B cell (primary cell): ENCODE data around the gene AKIP1.

Source experiments
- EZH2 ChIP-seq: IDR thresholded peaks from 2 replicates; pipeline ENCODE4 v1.6.1; 2012; ENCODE audit warnings: borderline replicate concordance, low read depth, mild to moderate bottlenecking, moderate library complexity, low read length; ENCODE audit not compliant: insufficient read depth, poor library complexity, severe bottlenecking
- TF ChIP-seq, protein P1 (sequence below): fragments of 200-600 bp; IDR thresholded peaks from one replicate; pipeline ENCODE4 v1.8.0; 2022; ENCODE audit warnings: antibody characterized with exemption, mild to moderate bottlenecking

DNA sequence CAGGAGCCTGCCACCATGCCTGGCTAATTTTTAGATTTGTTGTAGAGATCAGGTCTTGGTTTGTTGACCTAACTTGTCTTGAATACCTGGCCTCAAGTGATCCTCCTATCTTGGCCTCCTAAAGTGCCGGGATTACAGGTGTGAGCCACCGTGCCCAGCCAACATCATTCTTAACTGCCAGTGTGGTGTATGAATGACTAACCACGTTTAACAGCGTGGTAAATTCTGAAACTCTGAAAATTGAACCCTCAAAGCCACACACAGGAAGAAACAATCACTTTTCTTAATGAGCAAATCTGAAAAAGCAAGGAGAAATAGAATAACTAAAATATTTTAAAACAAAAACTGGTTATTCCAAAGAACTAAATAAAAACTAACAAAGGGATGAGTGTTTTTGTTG lies 45.9 kb downstream of the AKIP1 start:
- TF ChIP-seq, protein P1, sequence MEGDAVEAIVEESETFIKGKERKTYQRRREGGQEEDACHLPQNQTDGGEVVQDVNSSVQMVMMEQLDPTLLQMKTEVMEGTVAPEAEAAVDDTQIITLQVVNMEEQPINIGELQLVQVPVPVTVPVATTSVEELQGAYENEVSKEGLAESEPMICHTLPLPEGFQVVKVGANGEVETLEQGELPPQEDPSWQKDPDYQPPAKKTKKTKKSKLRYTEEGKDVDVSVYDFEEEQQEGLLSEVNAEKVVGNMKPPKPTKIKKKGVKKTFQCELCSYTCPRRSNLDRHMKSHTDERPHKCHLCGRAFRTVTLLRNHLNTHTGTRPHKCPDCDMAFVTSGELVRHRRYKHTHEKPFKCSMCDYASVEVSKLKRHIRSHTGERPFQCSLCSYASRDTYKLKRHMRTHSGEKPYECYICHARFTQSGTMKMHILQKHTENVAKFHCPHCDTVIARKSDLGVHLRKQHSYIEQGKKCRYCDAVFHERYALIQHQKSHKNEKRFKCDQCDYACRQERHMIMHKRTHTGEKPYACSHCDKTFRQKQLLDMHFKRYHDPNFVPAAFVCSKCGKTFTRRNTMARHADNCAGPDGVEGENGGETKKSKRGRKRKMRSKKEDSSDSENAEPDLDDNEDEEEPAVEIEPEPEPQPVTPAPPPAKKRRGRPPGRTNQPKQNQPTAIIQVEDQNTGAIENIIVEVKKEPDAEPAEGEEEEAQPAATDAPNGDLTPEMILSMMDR: no peak
- TF ChIP-seq EZH2: no peak
